Measurements from ENCODE around the gene MDM2. TPM values are rescaled to one million over a fixed set of nuclear protein-coding genes. Genes with fewer than 3 reads are reported as not detected.

The MDM2 gene
- total RNA-seq, 3 donors from 2014 or later: 69.4 to 73.3 (median 71.8) TPM

GRCh38 chr12:68824597-68825250 is 16.7 kb downstream of the MDM2 start:
- TF ChIP-seq POLR2AphosphoS5 (IDR thresholded peaks at IDR 0.05): no peak
- no peak for TF ChIP-seq CTCF (IDR thresholded peaks at IDR 0.05)
- no peak for TF ChIP-seq POLR2A (IDR thresholded peaks at IDR 0.05)

DNA sequence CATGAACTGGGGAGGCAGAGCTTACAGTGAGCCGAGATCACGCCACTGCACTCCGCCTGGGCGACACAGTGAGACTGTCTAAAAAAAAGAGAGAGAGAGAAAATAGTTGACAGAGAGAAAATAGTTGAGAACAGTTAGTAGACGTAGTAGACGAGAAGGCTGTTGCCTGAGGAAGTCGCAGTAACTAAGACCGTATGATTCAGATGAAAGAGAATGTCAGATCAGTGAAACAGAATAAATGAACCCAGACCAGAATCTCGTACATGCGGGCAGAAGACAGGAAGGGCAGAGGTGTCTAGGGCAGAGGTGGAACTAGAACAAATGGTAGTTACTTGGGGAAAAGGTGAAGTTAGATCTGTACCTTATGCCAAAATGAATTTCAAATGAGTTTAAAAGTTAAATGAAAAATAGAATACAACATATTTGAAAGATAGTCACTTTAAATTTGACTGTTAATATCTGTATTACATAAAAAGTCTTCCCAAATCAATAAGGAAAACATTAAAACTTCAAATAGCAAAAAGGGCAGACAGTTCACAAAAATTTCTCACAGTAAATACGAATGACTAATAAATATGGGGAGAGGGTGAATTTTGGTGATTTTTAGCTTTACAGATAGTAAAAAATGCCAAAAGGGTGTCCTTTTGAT is 17.7 kb downstream of the MDM2 start:
- Histone ChIP-seq H3K36me3 (no peaks in the 10 kb centered on the region), H3K4me3 (no peak overlapping the region), H3K27ac (no peak overlapping the region), H3K27me3 (no peaks in the 10 kb centered on the region), H3K9me3 (no peaks in the 10 kb centered on the region), H3K4me1 (no peaks in the 10 kb centered on the region)
- TF ChIP-seq POLR2AphosphoS5 (IDR thresholded peaks at IDR 0.05): no peak
- TF ChIP-seq CTCF (IDR thresholded peaks at IDR 0.05): no peak
- no peak for TF ChIP-seq POLR2A (IDR thresholded peaks at IDR 0.05)
- DNase-seq (ENCODE audit: low spot score in 2 of 2): no peak
- intact Hi-C loops (cut with DNase I; ENCODE audit: low total_unique reads): no loop called here

More at GRCh38 chr12:68824597-68825250, 16.7 kb downstream of the MDM2 start:
- H3K27me3 ChIP-seq: no peaks in the 10 kb centered on the region
- H3K36me3 ChIP-seq: no peaks in the 10 kb centered on the region
- no peaks in the 10 kb centered on the region for H3K4me1 ChIP-seq
- intact Hi-C loops (cut with DNase I; ENCODE audit: low total_unique reads): no loop called here
- H3K4me3 ChIP-seq: no peak overlapping the region
- no peaks in the 10 kb centered on the region for H3K9me3 ChIP-seq
- DNase-seq (ENCODE audit: low spot score in 2 of 2): no peak
- H3K27ac ChIP-seq: no peak overlapping the region

DNA sequence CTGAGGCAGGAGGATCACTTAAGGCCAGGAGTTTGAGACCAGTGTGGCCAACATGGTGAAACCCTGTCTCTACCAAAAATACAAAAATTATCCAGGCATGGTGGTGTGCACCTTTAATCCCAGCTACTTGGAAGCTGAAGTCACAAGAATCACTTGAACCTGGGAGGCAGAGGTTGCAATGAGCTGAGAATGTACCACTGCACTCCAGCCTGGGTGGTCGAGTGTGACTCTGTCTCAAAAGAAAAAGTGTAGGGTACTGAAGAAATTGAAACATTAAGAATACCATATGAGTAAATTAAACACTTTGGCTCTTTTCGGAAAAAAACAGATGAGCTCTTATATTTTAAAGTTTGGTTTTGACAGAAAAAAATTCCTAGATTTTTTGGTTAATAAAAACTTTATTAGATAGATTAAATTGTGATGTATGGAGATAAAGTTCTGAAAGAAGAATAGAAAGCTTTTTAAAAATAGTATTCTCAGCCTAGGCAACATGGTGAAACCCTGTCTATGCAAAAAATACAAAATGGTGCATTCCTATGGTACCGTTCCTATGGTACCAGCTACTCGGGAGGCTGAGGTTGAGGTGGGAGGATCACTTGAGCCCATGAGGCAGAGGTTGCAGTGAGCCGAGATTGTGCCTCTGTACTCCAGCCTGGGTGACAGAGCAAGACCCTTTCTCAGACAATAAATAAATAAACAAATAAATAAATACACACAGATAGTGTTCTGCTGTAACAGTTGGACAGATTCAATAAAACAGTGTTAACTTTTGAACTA is 20.1 kb downstream of the MDM2 start:
- Histone ChIP-seq H3K27me3 (no peaks in the 10 kb centered on the region), H3K9me3 (no peaks in the 10 kb centered on the region), H3K36me3 (no peaks in the 10 kb centered on the region), H3K4me1 (no peaks in the 10 kb centered on the region), H3K27ac (no peak overlapping the region), H3K4me3 (no peak overlapping the region)
- TF ChIP-seq CTCF (IDR thresholded peaks at IDR 0.05) (no peak), POLR2AphosphoS5 (IDR thresholded peaks at IDR 0.05) (no peak), POLR2A (IDR thresholded peaks at IDR 0.05) (no peak)
- intact Hi-C loops (cut with DNase I; ENCODE audit: low total_unique reads): no loop called here
- DNase-seq (ENCODE audit: low spot score in 2 of 2): no peak

DNA sequence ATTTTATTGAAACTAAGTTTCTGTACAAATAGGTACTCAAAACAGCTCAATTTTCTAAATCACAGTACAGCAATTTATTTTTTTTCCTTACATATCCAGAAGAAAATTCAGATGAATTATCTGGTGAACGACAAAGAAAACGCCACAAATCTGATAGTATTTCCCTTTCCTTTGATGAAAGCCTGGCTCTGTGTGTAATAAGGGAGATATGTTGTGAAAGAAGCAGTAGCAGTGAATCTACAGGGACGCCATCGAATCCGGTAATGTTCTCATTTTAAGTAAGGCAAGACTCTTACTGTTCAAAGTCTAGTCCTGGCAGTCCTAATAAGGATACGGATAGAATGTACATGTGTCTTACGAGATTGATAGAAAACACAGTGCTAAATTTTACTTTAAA is 20.7 kb downstream of the MDM2 start:
- Histone ChIP-seq H3K9me3 (no peaks in the 10 kb centered on the region), H3K4me3 (no peak overlapping the region), H3K27me3 (no peaks in the 10 kb centered on the region), H3K27ac (no peak overlapping the region), H3K36me3 (no peaks in the 10 kb centered on the region), H3K4me1 (no peaks in the 10 kb centered on the region)
- no peak for TF ChIP-seq POLR2AphosphoS5 (IDR thresholded peaks at IDR 0.05)
- no peak for TF ChIP-seq CTCF (IDR thresholded peaks at IDR 0.05)
- no peak for TF ChIP-seq POLR2A (IDR thresholded peaks at IDR 0.05)
- intact Hi-C loops (cut with DNase I; ENCODE audit: low total_unique reads): no loop called here
- no peak for DNase-seq (ENCODE audit: low spot score in 2 of 2)

GRCh38 chr12:68831272-68831671 is 23.3 kb downstream of the MDM2 start:
- Histone ChIP-seq H3K27me3 (no peaks in the 10 kb centered on the region), H3K4me1 (no peaks in the 10 kb centered on the region), H3K36me3 (no peaks in the 10 kb centered on the region), H3K9me3 (no peaks in the 10 kb centered on the region), H3K27ac (no peak overlapping the region), H3K4me3 (no peak overlapping the region)
- DNase-seq (ENCODE audit: low spot score in 2 of 2): no peak
- intact Hi-C loops (cut with DNase I; ENCODE audit: low total_unique reads): no loop called here
- TF ChIP-seq POLR2AphosphoS5 (IDR thresholded peaks at IDR 0.05): no peak
- no peak for TF ChIP-seq POLR2A (IDR thresholded peaks at IDR 0.05)
- no peak for TF ChIP-seq CTCF (IDR thresholded peaks at IDR 0.05)

All from breast epithelium (tissue), 4 donors.